SIG-M5 treated with dmso at 0.1 percent for 504 hours (cell line): ENCODE results near the gene GAGE10.
"Not testable (repeated sequence)": the region's sequence is repeated elsewhere in the genome, so short reads cannot be mapped to it uniquely, and the experiment has no call there.

ENCODE experiments used
- DNase-seq: peaks from one replicate; lab custom pipeline; 2025; ENCODE audit not compliant: unreplicated experiment; lab: John Stamatoyannopoulos, UW

GAGE10 gene

DNA sequence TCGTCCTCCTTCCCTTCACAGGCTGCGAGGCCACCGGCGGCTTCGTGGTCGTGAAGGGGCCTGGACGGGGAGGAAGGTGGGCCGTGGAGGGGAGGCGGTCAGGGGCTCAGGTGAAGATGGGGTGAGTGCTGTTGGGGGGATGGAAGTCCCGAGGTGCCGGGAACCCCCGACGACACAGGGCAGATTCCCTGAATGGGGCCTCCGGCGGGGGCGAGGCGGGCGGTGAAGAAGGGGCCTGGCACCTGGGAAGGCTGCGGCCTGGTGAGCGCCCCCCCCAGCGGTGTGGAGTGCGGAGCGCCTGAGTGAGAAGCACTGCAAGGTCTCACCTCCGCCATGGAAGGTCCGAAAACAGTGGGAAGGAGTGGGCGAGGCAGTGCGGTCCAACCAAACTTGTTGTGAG, 18.8 kb downstream of the GAGE10 start:
- DNase-seq, result not testable (repeated sequence)

DNA sequence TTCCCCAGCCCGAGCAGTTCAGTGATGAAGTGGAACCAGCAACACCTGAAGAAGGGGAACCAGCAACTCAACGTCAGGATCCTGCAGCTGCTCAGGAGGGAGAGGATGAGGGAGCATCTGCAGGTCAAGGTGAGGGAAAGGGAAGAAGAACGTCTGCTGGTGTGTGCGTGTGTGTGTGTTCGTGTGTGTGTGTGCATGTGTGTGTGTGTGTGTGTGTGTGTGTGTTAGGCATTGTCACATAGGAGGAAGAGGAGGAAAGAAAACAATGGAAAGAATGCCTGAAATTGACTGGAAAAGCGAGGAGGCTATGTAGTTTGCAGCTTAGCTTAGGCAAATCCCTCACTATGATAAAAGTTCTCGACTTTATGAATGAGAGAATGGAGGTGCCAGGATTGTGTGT, 20.3 kb downstream of the GAGE10 start:
- not testable (repeated sequence) for DNase-seq

- not testable (repeated sequence) for DNase-seq
Observed at GRCh38 chrX:49330421-49330820, 27.0 kb downstream of the GAGE10 start.

- not testable (repeated sequence) for DNase-seq
Observed at GRCh38 chrX:49331282-49331681, 27.8 kb downstream of the GAGE10 start, which contains the start of gene GAGE13. GAGE13 (plus strand) TSS chrX:49331582; CDS start chrX:49332738, 1,156 bp downstream.

DNA sequence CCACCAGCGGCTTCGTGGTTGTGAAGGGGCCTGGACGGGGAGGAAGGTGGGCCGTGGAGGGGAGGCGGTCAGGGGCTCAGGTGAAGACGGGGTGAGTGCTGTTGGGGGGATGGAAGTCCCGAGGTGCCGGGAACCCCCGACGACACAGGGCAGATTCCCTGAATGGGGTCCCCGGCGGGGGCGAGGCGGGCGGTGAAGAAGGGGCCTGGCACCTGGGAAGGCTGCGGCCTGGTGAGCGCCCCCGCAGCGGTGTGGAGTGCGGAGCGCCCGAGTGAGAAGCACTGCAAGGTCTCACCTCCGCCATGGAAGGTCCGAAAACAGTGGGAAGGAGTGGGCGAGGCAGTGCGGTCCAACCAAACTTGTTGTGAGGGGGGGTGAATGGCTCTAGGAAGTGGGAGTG, 28.4 kb downstream of the GAGE10 start:
- not testable (repeated sequence) for DNase-seq

DNA sequence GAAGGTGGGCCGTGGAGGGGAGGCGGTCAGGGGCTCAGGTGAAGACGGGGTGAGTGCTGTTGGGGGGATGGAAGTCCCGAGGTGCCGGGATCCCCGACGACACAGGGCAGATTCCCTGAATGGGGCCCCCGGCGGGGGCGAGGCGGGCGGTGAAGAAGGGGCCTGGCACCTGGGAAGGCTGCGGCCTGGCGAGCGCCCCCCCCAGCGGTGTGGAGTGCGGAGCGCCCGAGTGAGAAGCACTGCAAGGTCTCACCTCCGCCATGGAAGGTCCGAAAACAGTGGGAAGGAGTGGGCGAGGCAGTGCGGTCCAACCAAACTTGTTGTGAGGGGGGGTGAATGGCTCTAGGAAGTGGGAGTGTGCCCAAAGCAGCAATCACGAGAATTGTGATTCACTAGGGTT, 38.0 kb downstream of the GAGE10 start:
- DNase-seq, result not testable (repeated sequence)

- not testable (repeated sequence) for DNase-seq
Observed at GRCh38 chrX:49344496-49345175, 41.2 kb downstream of the GAGE10 start.

GRCh38 chrX:49345402-49345801, 42.0 kb downstream of the GAGE10 start:
- not testable (repeated sequence) for DNase-seq

DNA sequence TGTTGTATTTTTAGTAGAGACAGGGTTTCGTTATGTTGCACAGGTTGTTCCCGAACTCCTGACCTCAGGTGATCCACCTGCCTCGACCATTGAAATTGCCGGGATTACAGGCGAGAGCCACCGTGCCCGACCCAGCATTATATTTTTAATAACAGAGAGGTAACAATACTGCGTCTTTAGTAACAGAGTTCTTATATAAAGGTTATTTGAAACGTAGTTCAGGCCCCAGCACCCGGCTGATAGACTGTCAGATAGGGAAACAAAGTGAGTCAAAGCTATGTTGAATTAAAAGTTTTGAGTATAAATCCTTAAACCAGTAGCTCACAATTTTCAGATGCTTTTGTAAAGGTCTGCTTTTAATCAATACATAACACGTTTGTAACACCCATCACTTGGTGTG, 42.7 kb downstream of the GAGE10 start:
- DNase-seq, result not testable (repeated sequence)
